Activated T-helper 1 cell treated with Interleukin-2 at 50 U/mL for 16 hours (primary cell): ENCODE results near the gene ACVR1B.

Experiments used
- DNase-seq: peaks from one replicate; pipeline ENCODE4 v3.0.0-alpha.2; 2020; ENCODE audit warnings: low read depth

The ACVR1B gene

DNA sequence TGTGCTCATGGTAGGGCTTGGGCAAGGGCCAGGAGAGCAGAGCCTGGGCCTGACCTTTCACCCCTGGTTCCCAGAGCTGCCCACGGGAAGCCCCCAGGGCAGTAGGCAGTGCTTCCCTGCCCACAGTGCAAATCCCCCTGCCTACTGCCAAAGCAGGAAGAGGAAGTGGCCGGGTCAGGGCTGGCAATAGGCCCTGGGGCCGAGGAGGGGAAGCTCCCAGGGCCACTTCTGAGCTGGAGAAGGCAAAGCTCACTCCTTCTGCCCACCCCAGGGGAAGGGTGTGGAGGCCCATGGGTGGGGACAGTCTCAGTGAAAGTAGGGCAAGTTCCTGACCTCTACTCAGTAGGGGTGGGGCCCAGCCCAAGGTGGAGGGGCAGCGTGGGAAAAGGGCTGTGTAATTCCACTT, 94.3 kb downstream of the ACVR1B start:
- no peak for DNase-seq
